Measurements from ENCODE around the gene ZNRF2. TPM values are rescaled to one million over a fixed set of nuclear protein-coding genes. Genes with fewer than 3 reads are reported as not detected.

Gene ZNRF2
- total RNA-seq, 1 experiment from 2014 or later, result 9.8 TPM

GRCh38 chr7:30304177-30304884, 19.9 kb downstream of the ZNRF2 start:
- Mint-ChIP-seq H3K36me3 (ENCODE audit: insufficient read depth, unreplicated experiment) (no peaks in the 10 kb centered on the region), H3K4me1 (ENCODE audit: insufficient read depth, unreplicated experiment) (peaks cover 24% of the 10 kb centered on the region), H3K4me3 (ENCODE audit: unreplicated experiment) (no peak overlapping the region), H3K27ac (ENCODE audit: low read depth, unreplicated experiment) (no peak overlapping the region), H3K9me3 (ENCODE audit: unreplicated experiment) (no peaks in the 10 kb centered on the region), H3K27me3 (ENCODE audit: insufficient read depth, unreplicated experiment) (no peaks in the 10 kb centered on the region)
- POLR2A ChIA-PET, result interaction anchor here (0.7 to 10.8 kb wide), 12 partner anchors 9 to 103 kb away, joined by 3 to 65 read pairs (median 3); partner anchors contain the start of gene ZNRF2
- TF ChIP-seq CTCF (IDR thresholded peaks at IDR 0.05; ENCODE audit: unreplicated experiment), result no peak
- intact Hi-C loops (cut with micrococcal nuclease), result no loop called here
- no TSS peak for BruUV-seq (replicated peaks)
- no peak for DNase-seq (ENCODE audit: unreplicated experiment)
- CTCF ChIA-PET, result interaction anchor here (1.0 to 2.3 kb wide), 3 partner anchors 9 to 18 kb away, joined by 4 to 7 read pairs (median 5); no protein-coding TSS in a partner anchor

GRCh38 chr7:30306976-30307375, 22.6 kb downstream of the ZNRF2 start:
- intact Hi-C loops (cut with micrococcal nuclease), result no loop called here
- no peak for DNase-seq (ENCODE audit: unreplicated experiment)
- no peaks in the 10 kb centered on the region for H3K27me3 Mint-ChIP-seq (ENCODE audit: insufficient read depth, unreplicated experiment)
- H3K27ac Mint-ChIP-seq (ENCODE audit: low read depth, unreplicated experiment), result no peak overlapping the region
- CTCF ChIA-PET, result interaction anchor here (0.7 to 2.3 kb wide), 2 partner anchors 7 to 134 kb away, joined by 7 read pairs; no protein-coding TSS in a partner anchor
- BruUV-seq (replicated peaks), result no TSS peak
- H3K4me3 Mint-ChIP-seq (ENCODE audit: unreplicated experiment), result no peak overlapping the region
- POLR2A ChIA-PET, result interaction anchor here (0.8 to 10.8 kb wide), 5 partner anchors 15 to 96 kb away, joined by 3 to 65 read pairs (median 7); no protein-coding TSS in a partner anchor
- H3K4me1 Mint-ChIP-seq (ENCODE audit: insufficient read depth, unreplicated experiment), result peaks cover 30% of the 10 kb centered on the region
- H3K9me3 Mint-ChIP-seq (ENCODE audit: unreplicated experiment), result no peaks in the 10 kb centered on the region
- TF ChIP-seq CTCF (IDR thresholded peaks at IDR 0.05; ENCODE audit: unreplicated experiment), result no peak
- no peaks in the 10 kb centered on the region for H3K36me3 Mint-ChIP-seq (ENCODE audit: insufficient read depth, unreplicated experiment)

- ChIA-PET POLR2A (interaction anchor here (0.7 to 10.8 kb wide), 7 partner anchors 9 to 170 kb away, joined by 3 to 65 read pairs (median 5); partner anchors contain the start of gene NOD1), CTCF (interaction anchor here (0.6 kb wide), 1 partner anchor 9 kb away, joined by 4 read pairs; no protein-coding TSS in a partner anchor)
- TF ChIP-seq CTCF (IDR thresholded peaks at IDR 0.05; ENCODE audit: unreplicated experiment), result no peak
- BruUV-seq (replicated peaks), result no TSS peak
- intact Hi-C loops (cut with micrococcal nuclease), result no loop called here
- Mint-ChIP-seq H3K4me3 (ENCODE audit: unreplicated experiment) (no peak overlapping the region), H3K4me1 (ENCODE audit: insufficient read depth, unreplicated experiment) (peaks cover 21% of the 10 kb centered on the region), H3K27ac (ENCODE audit: low read depth, unreplicated experiment) (no peak overlapping the region), H3K9me3 (ENCODE audit: unreplicated experiment) (no peaks in the 10 kb centered on the region), H3K27me3 (ENCODE audit: insufficient read depth, unreplicated experiment) (no peaks in the 10 kb centered on the region), H3K36me3 (ENCODE audit: insufficient read depth, unreplicated experiment) (no peaks in the 10 kb centered on the region)
- peak; percentile 48 for DNase-seq (ENCODE audit: unreplicated experiment)
Observed at GRCh38 chr7:30308389-30308788, 24.0 kb downstream of the ZNRF2 start.

GRCh38 chr7:30309302-30309701, 24.9 kb downstream of the ZNRF2 start:
- no TSS peak for BruUV-seq (replicated peaks)
- TF ChIP-seq CTCF (IDR thresholded peaks at IDR 0.05; ENCODE audit: unreplicated experiment), result no peak
- peak overlapping the region; percentile 46 for H3K27ac Mint-ChIP-seq (ENCODE audit: low read depth, unreplicated experiment)
- peaks cover 21% of the 10 kb centered on the region for H3K4me1 Mint-ChIP-seq (ENCODE audit: insufficient read depth, unreplicated experiment)
- no peak for DNase-seq (ENCODE audit: unreplicated experiment)
- intact Hi-C loops (cut with micrococcal nuclease), result no loop called here
- no peaks in the 10 kb centered on the region for H3K36me3 Mint-ChIP-seq (ENCODE audit: insufficient read depth, unreplicated experiment)
- CTCF ChIA-PET, result no interaction called here
- no peak overlapping the region for H3K4me3 Mint-ChIP-seq (ENCODE audit: unreplicated experiment)
- H3K9me3 Mint-ChIP-seq (ENCODE audit: unreplicated experiment), result no peaks in the 10 kb centered on the region
- no peaks in the 10 kb centered on the region for H3K27me3 Mint-ChIP-seq (ENCODE audit: insufficient read depth, unreplicated experiment)
- POLR2A ChIA-PET, result interaction anchor here (1.1 to 10.8 kb wide), 5 partner anchors 9 to 170 kb away, joined by 3 to 65 read pairs (median 6); partner anchors contain the start of gene NOD1
